GM19023 (cell line): ENCODE data around the gene MPZL2.
"Not testable (repeated sequence)": the region's sequence is repeated elsewhere in the genome, so short reads cannot be mapped to it uniquely, and the experiment has no call there.

Experiments
- ATAC-seq: cut with Tn5 transposase; IDR thresholded peaks from one replicate; pipeline ENCODE4 v1.9.1; 2021; ENCODE audit warnings: mild to moderate bottlenecking, moderate library complexity; ENCODE audit not compliant: unreplicated experiment

The MPZL2 gene

GRCh38 chr11:118263695-118264568, at the start of gene MPZL2:
Gene MPZL2, minus strand, starts transcription at chr11:118264297. Its CDS starts 144 bp downstream, at chr11:118264153.
- ATAC-seq = no peak

- no peak for ATAC-seq
Measured at GRCh38 chr11:118313242-118313641, 49.1 kb upstream of the MPZL2 start.

- ATAC-seq = no peak
Measured at GRCh38 chr11:118312328-118312727, 48.2 kb upstream of the MPZL2 start.

- ATAC-seq = no peak
Measured at GRCh38 chr11:118311518-118311917, 47.4 kb upstream of the MPZL2 start.

GRCh38 chr11:118310781-118311485, 46.8 kb upstream of the MPZL2 start:
- ATAC-seq = no peak

- ATAC-seq = no peak
Measured at GRCh38 chr11:118310271-118310670, 46.2 kb upstream of the MPZL2 start.

GRCh38 chr11:118308995-118309528, 45.0 kb upstream of the MPZL2 start:
- not testable (repeated sequence) for ATAC-seq

GRCh38 chr11:118306556-118306955, 42.5 kb upstream of the MPZL2 start:
- ATAC-seq = no peak

GRCh38 chr11:118305726-118306125, 41.6 kb upstream of the MPZL2 start:
- no peak for ATAC-seq

- no peak for ATAC-seq
Measured at GRCh38 chr11:118304568-118305248, 40.6 kb upstream of the MPZL2 start, which contains the start of gene CD3E. Gene CD3E, plus strand, starts transcription at chr11:118304730. Its CDS starts 223 bp downstream, at chr11:118304953.

GRCh38 chr11:118304227-118304567, 40.1 kb upstream of the MPZL2 start:
- ATAC-seq = no peak

- no peak for ATAC-seq
Measured at GRCh38 chr11:118301600-118302195, 37.6 kb upstream of the MPZL2 start.

- no peak for ATAC-seq
Measured at GRCh38 chr11:118295815-118296454, 31.8 kb upstream of the MPZL2 start.

- ATAC-seq = no peak
Measured at GRCh38 chr11:118295199-118295598, 31.1 kb upstream of the MPZL2 start.

GRCh38 chr11:118294053-118294452, 30.0 kb upstream of the MPZL2 start:
- ATAC-seq = no peak

GRCh38 chr11:118291477-118292135, 27.5 kb upstream of the MPZL2 start:
- ATAC-seq = no peak

GRCh38 chr11:118290923-118291322, 26.8 kb upstream of the MPZL2 start:
- ATAC-seq = no peak

GRCh38 chr11:118289401-118289800, 25.3 kb upstream of the MPZL2 start:
- ATAC-seq = no peak

- no peak for ATAC-seq
Measured at GRCh38 chr11:118287006-118287405, 22.9 kb upstream of the MPZL2 start.

- ATAC-seq = no peak
Measured at GRCh38 chr11:118286545-118286944, 22.4 kb upstream of the MPZL2 start.
